Measurements from ENCODE around the gene RNF180.

RNF180 gene

GRCh38 chr5:64158827-64159226 is 6.8 kb upstream of the RNF180 start:
- in situ Hi-C loops (cut with MboI; ENCODE audit: low pct_unique_long_range_greater_than_20kb, low sequenced_read_pairs, unreplicated experiment), result no loop called here
- TF ChIP-seq CTCF (IDR thresholded peaks at IDR 0.05; ENCODE audit: extremely low read depth, insufficient read depth, missing control alignments), result no peak
- no peak for DNase-seq (ENCODE audit: low spot score)

- TF ChIP-seq CTCF (IDR thresholded peaks at IDR 0.05; ENCODE audit: extremely low read depth, insufficient read depth, missing control alignments), result no peak
- in situ Hi-C loops (cut with MboI; ENCODE audit: low pct_unique_long_range_greater_than_20kb, low sequenced_read_pairs, unreplicated experiment), result no loop called here
- no peak for DNase-seq (ENCODE audit: low spot score)
Observed at GRCh38 chr5:64160201-64160600, 5.4 kb upstream of the RNF180 start.

- no peak for DNase-seq (ENCODE audit: low spot score)
- TF ChIP-seq CTCF (IDR thresholded peaks at IDR 0.05; ENCODE audit: extremely low read depth, insufficient read depth, missing control alignments), result no peak
- in situ Hi-C loops (cut with MboI; ENCODE audit: low pct_unique_long_range_greater_than_20kb, low sequenced_read_pairs, unreplicated experiment), result no loop called here
Observed at GRCh38 chr5:64161420-64161819, 4.2 kb upstream of the RNF180 start.

GRCh38 chr5:64163135-64163534 is 2.5 kb upstream of the RNF180 start:
- no peak for TF ChIP-seq CTCF (IDR thresholded peaks at IDR 0.05; ENCODE audit: extremely low read depth, insufficient read depth, missing control alignments)
- no peak for DNase-seq (ENCODE audit: low spot score)
- in situ Hi-C loops (cut with MboI; ENCODE audit: low pct_unique_long_range_greater_than_20kb, low sequenced_read_pairs, unreplicated experiment), result no loop called here

GRCh38 chr5:64163746-64164145 is 1.9 kb upstream of the RNF180 start:
- TF ChIP-seq CTCF (IDR thresholded peaks at IDR 0.05; ENCODE audit: extremely low read depth, insufficient read depth, missing control alignments), result no peak
- in situ Hi-C loops (cut with MboI; ENCODE audit: low pct_unique_long_range_greater_than_20kb, low sequenced_read_pairs, unreplicated experiment), result no loop called here
- no peak for DNase-seq (ENCODE audit: low spot score)

GRCh38 chr5:64164166-64164565 is 1.5 kb upstream of the RNF180 start:
- no peak for DNase-seq (ENCODE audit: low spot score)
- in situ Hi-C loops (cut with MboI; ENCODE audit: low pct_unique_long_range_greater_than_20kb, low sequenced_read_pairs, unreplicated experiment), result no loop called here
- TF ChIP-seq CTCF (IDR thresholded peaks at IDR 0.05; ENCODE audit: extremely low read depth, insufficient read depth, missing control alignments), result no peak

- DNase-seq (ENCODE audit: low spot score), result no peak
- no peak for TF ChIP-seq CTCF (IDR thresholded peaks at IDR 0.05; ENCODE audit: extremely low read depth, insufficient read depth, missing control alignments)
- in situ Hi-C loops (cut with MboI; ENCODE audit: low pct_unique_long_range_greater_than_20kb, low sequenced_read_pairs, unreplicated experiment), result no loop called here
Observed at GRCh38 chr5:64165160-64165499, 513 bp upstream of the RNF180 start.

Data from GM13977 (cell line).